Body of pancreas (tissue), 4 donors: ENCODE measurements around the gene ERBB4. TPM values are rescaled to one million over a fixed set of nuclear protein-coding genes. Genes with fewer than 3 reads are reported as not detected.

Experiments
- ATAC-seq: fragments of 150-250 bp; one replicate; pipeline ENCODE4 v1.9.1; 2016
- DNase-seq, 4 donors: peaks; one replicate each; pipeline ENCODE4 v3.0.0-alpha.2; 2019
- H3K27ac ChIP-seq, 4 donors: fragments of 200-600 bp; sonication (generic); 1 replicate in 3 of 4; 2 replicates in 1 of 4; pipeline versions ENCODE4 v1.5.1 to v1.6.1; 2016 to 2019; ENCODE audit warnings: mild to moderate bottlenecking in 1 of 4, mixed read lengths in 1 of 4, moderate library complexity in 1 of 4
- H3K27me3 ChIP-seq, 2 donors: fragments of 200-600 bp; sonication (generic); one replicate each; pipeline ENCODE4 v1.6.0; 2016; ENCODE audit warnings: mild to moderate bottlenecking in 1 of 2
- H3K36me3 ChIP-seq, 2 donors: fragments of 200-600 bp; sonication (generic); replicated peaks in 1 of 2; 2 replicates each; pipeline ENCODE4 v1.5.1; 2016; ENCODE audit warnings: low read depth in 2 of 2; ENCODE audit not compliant: insufficient read depth in 1 of 2
- H3K4me1 ChIP-seq: fragments of 200-600 bp; sonication (generic); one replicate; pipeline ENCODE4 v1.6.0; 2016
- H3K4me3 ChIP-seq, 2 donors: fragments of 200-600 bp; sonication (generic); 1 replicate in 1 of 2; 2 replicates in 1 of 2; pipeline ENCODE4 v1.5.1; 2016 to 2019
- H3K9me3 ChIP-seq, 3 donors: fragments of 200-600 bp; sonication (generic); 1 replicate in 2 of 3; 2 replicates in 1 of 3; pipeline ENCODE4 v1.5.1; 2016
- CTCF ChIP-seq, 7 experiments: fragments of 450-650 bp in 4 of 7; fragments of 200-600 bp in 3 of 7; sonication (generic) in 3 of 7; IDR thresholded peaks; one replicate each; pipeline ENCODE4 v1.5.1; 2016 to 2019; ENCODE audit warnings: antibody characterized with exemption in 7 of 7
- POLR2A ChIP-seq, 3 donors: fragments of 450-650 bp; IDR thresholded peaks; one replicate each; pipeline ENCODE4 v1.6.1; 2016; ENCODE audit warnings: antibody characterized with exemption in 3 of 3, mild to moderate bottlenecking in 2 of 3
- WGBS, 2 donors: methylation state at CpG; one replicate each; pipeline ENCODE4 v1.1.5; 2017; 5-methylcytosine and 5-hydroxymethylcytosine counted together
- intact Hi-C: fragments of 100-400 bp; cut with DNase I; formaldehyde crosslinking; loops from one replicate; pipeline ENCODE4 v1.15.1; 2023
- total RNA-seq, 2 donors: library from RNA; depleted of rRNA; stranded (reverse); fragments of >200 nt; gene quantifications; one replicate each; pipeline ENCODE4 v1.1.0, GENCODE V29; 2016

The ERBB4 gene
- total RNA-seq, 2 donors from 2014 or later: 1.6 to 4.4 TPM

- TF ChIP-seq POLR2A (IDR thresholded peaks at IDR 0.05): no peak
- no peak for TF ChIP-seq CTCF (IDR thresholded peaks at IDR 0.05)
- no peak for DNase-seq
- ATAC-seq: no peak
These were observed 211.3 kb downstream of the ERBB4 start for GRCh38 chr2:212327171-212327809.

GRCh38 chr2:212318636-212319035, 220.0 kb downstream of the ERBB4 start:
- H3K36me3 ChIP-seq: no peaks in the 10 kb centered on the region
- H3K4me1 ChIP-seq: no peaks in the 10 kb centered on the region
- no peaks in the 10 kb centered on the region for H3K9me3 ChIP-seq
- no peaks in the 10 kb centered on the region for H3K27me3 ChIP-seq
- TF ChIP-seq CTCF (IDR thresholded peaks at IDR 0.05) (no peak), POLR2A (IDR thresholded peaks at IDR 0.05) (no peak)
- no peak overlapping the region for H3K4me3 ChIP-seq
- H3K27ac ChIP-seq: no peak overlapping the region
- 92% methylated on average over 2 of the region's 2 CpGs for WGBS, 2 donors
- DNase-seq (no peak), ATAC-seq (no peak)
- intact Hi-C loops: no loop called here

More at GRCh38 chr2:212327171-212327809, 211.3 kb downstream of the ERBB4 start:
- Histone ChIP-seq H3K9me3 (no peaks in the 10 kb centered on the region), H3K27me3 (no peaks in the 10 kb centered on the region), H3K4me1 (no peaks in the 10 kb centered on the region), H3K36me3 (no peaks in the 10 kb centered on the region), H3K27ac (no peak overlapping the region), H3K4me3 (no peak overlapping the region)
- WGBS, 2 donors: 62 to 71% methylated on average over 4 of the region's 4 CpGs
- intact Hi-C loops: no loop called here

- intact Hi-C loops: no loop called here
- DNase-seq: no peak
- H3K4me3 ChIP-seq: no peak overlapping the region
- H3K4me1 ChIP-seq: no peaks in the 10 kb centered on the region
- no peaks in the 10 kb centered on the region for H3K36me3 ChIP-seq
- TF ChIP-seq CTCF (IDR thresholded peaks at IDR 0.05): no peak
- no peak for TF ChIP-seq POLR2A (IDR thresholded peaks at IDR 0.05)
- no peaks in the 10 kb centered on the region for H3K27me3 ChIP-seq
- H3K9me3 ChIP-seq: no peaks in the 10 kb centered on the region
- ATAC-seq: no peak
- H3K27ac ChIP-seq: no peak overlapping the region
These were observed 223.9 kb downstream of the ERBB4 start for GRCh38 chr2:212314680-212315079.

- no peaks in the 10 kb centered on the region for H3K27me3 ChIP-seq
- TF ChIP-seq POLR2A (IDR thresholded peaks at IDR 0.05) (no peak), CTCF (IDR thresholded peaks at IDR 0.05) (no peak)
- WGBS, 2 donors: 76 to 89% methylated on average over 3 of the region's 3 CpGs
- H3K27ac ChIP-seq: no peak overlapping the region
- H3K36me3 ChIP-seq: no peaks in the 10 kb centered on the region
- ATAC-seq (no peak), DNase-seq (no peak)
- H3K9me3 ChIP-seq: no peaks in the 10 kb centered on the region
- no peaks in the 10 kb centered on the region for H3K4me1 ChIP-seq
- intact Hi-C loops: no loop called here
- H3K4me3 ChIP-seq: no peak overlapping the region
These were observed 226.7 kb downstream of the ERBB4 start for GRCh38 chr2:212311807-212312404.

GRCh38 chr2:212299943-212300342, 238.7 kb downstream of the ERBB4 start:
- no peaks in the 10 kb centered on the region for H3K27me3 ChIP-seq
- H3K27ac ChIP-seq: no peak overlapping the region
- no peaks in the 10 kb centered on the region for H3K9me3 ChIP-seq
- no peaks in the 10 kb centered on the region for H3K4me1 ChIP-seq
- no peak for ATAC-seq
- intact Hi-C loops: no loop called here
- TF ChIP-seq CTCF (IDR thresholded peaks at IDR 0.05) (no peak), POLR2A (IDR thresholded peaks at IDR 0.05) (no peak)
- no peak overlapping the region for H3K4me3 ChIP-seq
- WGBS, 2 donors: 82 to 93% methylated on average over 2 of the region's 2 CpGs
- no peaks in the 10 kb centered on the region for H3K36me3 ChIP-seq
- no peak for DNase-seq
